K562 treated with DMSO at 1 percent for 4 hours (cell line): Measurements from ENCODE around the gene FGF19. TPM values are rescaled to one million over a fixed set of nuclear protein-coding genes. Genes with fewer than 3 reads are reported as not detected.

Source experiments
- total RNA-seq: library from RNA; unstranded; fragments of 300-600 nt; gene quantifications from 2 replicates; pipeline ENCODE4 v1.2.3, GENCODE V29; 2022; ENCODE audit not compliant: insufficient read depth

The FGF19 gene, protein sequence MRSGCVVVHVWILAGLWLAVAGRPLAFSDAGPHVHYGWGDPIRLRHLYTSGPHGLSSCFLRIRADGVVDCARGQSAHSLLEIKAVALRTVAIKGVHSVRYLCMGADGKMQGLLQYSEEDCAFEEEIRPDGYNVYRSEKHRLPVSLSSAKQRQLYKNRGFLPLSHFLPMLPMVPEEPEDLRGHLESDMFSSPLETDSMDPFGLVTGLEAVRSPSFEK
- not detected in 2 replicates for total RNA-seq

DNA sequence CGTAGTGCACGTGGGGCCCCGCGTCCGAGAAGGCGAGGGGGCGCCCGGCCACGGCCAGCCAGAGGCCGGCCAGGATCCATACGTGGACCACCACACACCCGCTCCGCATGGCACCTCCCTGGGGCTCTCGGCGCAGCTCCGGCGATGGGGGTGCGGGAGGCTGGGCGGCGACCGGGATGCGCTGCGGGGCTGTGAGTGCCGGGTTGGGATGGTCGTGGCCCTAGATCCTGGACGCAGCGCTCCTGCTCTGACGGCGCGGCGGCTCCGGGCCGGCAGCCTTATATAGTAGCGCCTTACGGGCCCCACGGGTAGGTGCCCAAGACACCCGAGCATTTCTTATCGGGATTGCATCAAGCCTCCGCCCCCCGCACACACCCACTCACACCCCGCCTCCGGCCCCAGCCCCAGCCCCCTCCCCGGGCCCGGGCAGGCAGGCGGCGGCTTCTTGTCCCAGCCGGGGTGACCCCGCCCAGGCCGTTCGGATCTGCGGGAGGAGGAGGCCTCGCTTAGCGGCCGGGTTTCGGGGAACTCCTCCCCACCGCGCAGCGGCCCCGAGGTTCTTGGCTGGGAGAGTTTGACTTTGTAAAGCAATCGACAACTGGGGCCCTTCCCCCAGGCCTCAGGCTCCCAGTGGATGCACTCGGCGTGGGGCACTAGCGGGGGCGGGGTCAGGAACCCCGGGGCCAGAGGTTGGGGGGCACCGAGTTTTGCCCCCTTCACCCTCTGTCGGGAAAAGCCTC lies at the start of gene FGF19:
Gene FGF19, minus strand, starts transcription at position 255 of the 740 bp plus-strand sequence. Its CDS starts 146 bp downstream, at position 109.

DNA sequence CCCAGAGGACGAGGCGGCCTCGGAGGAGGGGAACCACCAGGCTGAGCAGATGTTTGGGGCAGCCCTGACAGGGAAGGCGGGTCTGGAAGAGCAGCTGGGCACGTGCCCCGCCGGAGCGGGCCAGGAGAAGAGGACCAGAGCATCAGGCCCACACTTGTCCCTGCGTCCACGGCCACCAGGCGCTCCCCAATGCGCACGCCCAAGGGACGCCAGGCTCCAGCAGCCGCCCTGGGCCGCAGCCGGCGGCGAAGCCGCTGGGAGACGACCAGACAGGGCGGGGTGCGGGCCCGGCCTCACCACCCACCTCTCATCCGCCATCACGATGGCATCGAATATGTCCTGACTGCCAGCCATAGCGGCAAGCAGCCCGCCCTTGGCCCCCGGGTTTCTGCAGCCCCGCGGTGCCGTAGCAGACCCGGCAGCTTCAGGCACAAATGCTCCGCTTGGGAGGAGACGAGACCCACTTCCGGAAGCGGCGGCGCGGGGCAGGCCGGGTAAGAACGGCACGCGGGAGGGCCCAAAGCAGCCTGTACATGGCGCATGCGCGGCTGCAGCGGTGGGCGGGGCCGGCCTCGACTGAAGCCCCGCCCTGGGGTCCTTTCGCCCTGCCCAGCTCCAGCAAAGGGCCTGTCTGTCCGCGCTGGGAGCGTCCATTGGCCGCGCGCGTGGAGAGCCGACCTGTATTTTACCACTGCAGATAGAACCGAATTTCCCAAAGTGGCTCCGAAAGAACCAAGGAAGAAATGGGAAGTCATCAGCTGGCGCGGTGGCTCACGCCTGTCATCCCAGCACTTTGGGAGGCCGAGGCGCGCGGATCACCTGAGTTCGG lies 28.7 kb downstream of the FGF19 start, which contains the start of gene LTO1:
Gene LTO1, minus strand, starts transcription at position 468 of the 829 bp plus-strand sequence. Its CDS starts 114 bp downstream, at position 354.

Other genes starting within 250 kb of the FGF19 start
- gene LINC01488, start 222.4 kb downstream of the FGF19 start, total RNA-seq, result not detected in 2 replicates
- gene CCND1, start 62.9 kb downstream of the FGF19 start, total RNA-seq, result 1.8 and 8.4 TPM in 2 replicates
- gene LTO1, start 28.7 kb downstream of the FGF19 start, total RNA-seq, result 10.5 and 16.7 TPM in 2 replicates
- not detected in 2 replicates for gene FGF4, start 71.3 kb upstream of the FGF19 start, total RNA-seq
- not detected in 2 replicates for gene FGF3, start 115.4 kb upstream of the FGF19 start, total RNA-seq